ENCODE measurements around the gene VANGL2.
A peak's percentile ranks its signal among the peaks of the same experiment; 100 is the strongest.

VANGL2 gene

GRCh38 chr1:160400223-160400645, at the start of gene VANGL2:
Gene VANGL2 (plus strand): TSS chr1:160400564. CDS start chr1:160415838, 15,274 bp downstream.
- H3K9me3 ChIP-seq (ENCODE audit: control insufficient read depth, insufficient read depth, low read length): no peaks in the 10 kb centered on the region
- no peak for DNase-seq (ENCODE audit: low read depth, low spot score)
- H3K27me3 ChIP-seq (ENCODE audit: control insufficient read depth, insufficient read depth, low read length): no peaks in the 10 kb centered on the region
- peaks cover 11% of the 10 kb centered on the region; the same call in 1 of the 2 replicates for H3K4me1 ChIP-seq (ENCODE audit: control insufficient read depth, insufficient read depth, low read length)
- peak within 1 kb of the TSS; percentile 95 for H3K4me3 ChIP-seq (ENCODE audit: low read length)
- no peaks in the 10 kb centered on the region for H3K36me3 ChIP-seq (ENCODE audit: control insufficient read depth, insufficient read depth, low read length)
- no peak within 1 kb of the TSS for H3K27ac ChIP-seq (ENCODE audit: low read length)
- no CpG with 5 or more reads among the region's 34 CpGs for WGBS (ENCODE audit: insufficient coverage, insufficient read length)

- Histone ChIP-seq H3K27ac (ENCODE audit: low read length) (no peak overlapping the region), H3K4me1 (ENCODE audit: control insufficient read depth, insufficient read depth, low read length) (no peaks in the 10 kb centered on the region), H3K9me3 (ENCODE audit: control insufficient read depth, insufficient read depth, low read length) (no peaks in the 10 kb centered on the region), H3K36me3 (ENCODE audit: control insufficient read depth, insufficient read depth, low read length) (peaks cover 35% of the 10 kb centered on the region), H3K4me3 (ENCODE audit: low read length) (no peak overlapping the region), H3K27me3 (ENCODE audit: control insufficient read depth, insufficient read depth, low read length) (no peaks in the 10 kb centered on the region)
- WGBS (ENCODE audit: insufficient coverage, insufficient read length): no CpG with 5 or more reads among the region's 4 CpGs
- no peak for DNase-seq (ENCODE audit: low read depth, low spot score)
These were observed 48.7 kb upstream of the VANGL2 start for GRCh38 chr1:160351629-160352028.

- Histone ChIP-seq H3K4me1 (ENCODE audit: control insufficient read depth, insufficient read depth, low read length) (no peaks in the 10 kb centered on the region), H3K27me3 (ENCODE audit: control insufficient read depth, insufficient read depth, low read length) (no peaks in the 10 kb centered on the region), H3K27ac (ENCODE audit: low read length) (no peak overlapping the region), H3K36me3 (ENCODE audit: control insufficient read depth, insufficient read depth, low read length) (peaks cover 36% of the 10 kb centered on the region), H3K4me3 (ENCODE audit: low read length) (no peak overlapping the region), H3K9me3 (ENCODE audit: control insufficient read depth, insufficient read depth, low read length) (no peaks in the 10 kb centered on the region)
- whole genome bisulfite sequencing (ENCODE audit: insufficient coverage, insufficient read length): no CpG with 5 or more reads among the region's 8 CpGs
- DNase-seq (ENCODE audit: low read depth, low spot score): no peak
These were observed 47.8 kb upstream of the VANGL2 start for GRCh38 chr1:160352555-160352954.

GRCh38 chr1:160353223-160353622, 47.1 kb upstream of the VANGL2 start:
- no CpG with 5 or more reads among the region's 2 CpGs for WGBS (ENCODE audit: insufficient coverage, insufficient read length)
- H3K27ac ChIP-seq (ENCODE audit: low read length): no peak overlapping the region
- H3K27me3 ChIP-seq (ENCODE audit: control insufficient read depth, insufficient read depth, low read length): no peaks in the 10 kb centered on the region
- H3K36me3 ChIP-seq (ENCODE audit: control insufficient read depth, insufficient read depth, low read length): peaks cover 38% of the 10 kb centered on the region
- no peak overlapping the region for H3K4me3 ChIP-seq (ENCODE audit: low read length)
- DNase-seq (ENCODE audit: low read depth, low spot score): no peak
- no peaks in the 10 kb centered on the region for H3K9me3 ChIP-seq (ENCODE audit: control insufficient read depth, insufficient read depth, low read length)
- no peaks in the 10 kb centered on the region for H3K4me1 ChIP-seq (ENCODE audit: control insufficient read depth, insufficient read depth, low read length)

- Histone ChIP-seq H3K27ac (ENCODE audit: low read length) (no peak overlapping the region), H3K27me3 (ENCODE audit: control insufficient read depth, insufficient read depth, low read length) (no peaks in the 10 kb centered on the region), H3K4me1 (ENCODE audit: control insufficient read depth, insufficient read depth, low read length) (no peaks in the 10 kb centered on the region), H3K36me3 (ENCODE audit: control insufficient read depth, insufficient read depth, low read length) (peaks cover 38% of the 10 kb centered on the region), H3K9me3 (ENCODE audit: control insufficient read depth, insufficient read depth, low read length) (no peaks in the 10 kb centered on the region), H3K4me3 (ENCODE audit: low read length) (no peak overlapping the region)
- WGBS (ENCODE audit: insufficient coverage, insufficient read length): no CpG with 5 or more reads among the region's 5 CpGs
- DNase-seq (ENCODE audit: low read depth, low spot score): no peak
These were observed 45.9 kb upstream of the VANGL2 start for GRCh38 chr1:160354388-160354985.

- Histone ChIP-seq H3K9me3 (ENCODE audit: control insufficient read depth, insufficient read depth, low read length) (no peaks in the 10 kb centered on the region), H3K27ac (ENCODE audit: low read length) (no peak overlapping the region), H3K36me3 (ENCODE audit: control insufficient read depth, insufficient read depth, low read length) (peaks cover 30% of the 10 kb centered on the region), H3K27me3 (ENCODE audit: control insufficient read depth, insufficient read depth, low read length) (no peaks in the 10 kb centered on the region), H3K4me3 (ENCODE audit: low read length) (no peak overlapping the region), H3K4me1 (ENCODE audit: control insufficient read depth, insufficient read depth, low read length) (no peaks in the 10 kb centered on the region)
- no peak for DNase-seq (ENCODE audit: low read depth, low spot score)
- no CpG with 5 or more reads among the region's 7 CpGs for WGBS (ENCODE audit: insufficient coverage, insufficient read length)
These were observed 42.9 kb upstream of the VANGL2 start for GRCh38 chr1:160357286-160358002.

GRCh38 chr1:160358073-160358472, 42.3 kb upstream of the VANGL2 start:
- no peaks in the 10 kb centered on the region for H3K4me1 ChIP-seq (ENCODE audit: control insufficient read depth, insufficient read depth, low read length)
- no CpG with 5 or more reads among the region's 4 CpGs for WGBS (ENCODE audit: insufficient coverage, insufficient read length)
- H3K4me3 ChIP-seq (ENCODE audit: low read length): no peak overlapping the region
- no peaks in the 10 kb centered on the region for H3K9me3 ChIP-seq (ENCODE audit: control insufficient read depth, insufficient read depth, low read length)
- no peak for DNase-seq (ENCODE audit: low read depth, low spot score)
- H3K27me3 ChIP-seq (ENCODE audit: control insufficient read depth, insufficient read depth, low read length): no peaks in the 10 kb centered on the region
- H3K36me3 ChIP-seq (ENCODE audit: control insufficient read depth, insufficient read depth, low read length): peaks cover 24% of the 10 kb centered on the region
- H3K27ac ChIP-seq (ENCODE audit: low read length): no peak overlapping the region

- Histone ChIP-seq H3K4me1 (ENCODE audit: control insufficient read depth, insufficient read depth, low read length) (no peaks in the 10 kb centered on the region), H3K9me3 (ENCODE audit: control insufficient read depth, insufficient read depth, low read length) (no peaks in the 10 kb centered on the region), H3K27ac (ENCODE audit: low read length) (no peak overlapping the region), H3K4me3 (ENCODE audit: low read length) (no peak overlapping the region), H3K27me3 (ENCODE audit: control insufficient read depth, insufficient read depth, low read length) (no peaks in the 10 kb centered on the region), H3K36me3 (ENCODE audit: control insufficient read depth, insufficient read depth, low read length) (peaks cover 17% of the 10 kb centered on the region)
- no CpG with 5 or more reads among the region's 9 CpGs for WGBS (ENCODE audit: insufficient coverage, insufficient read length)
- DNase-seq (ENCODE audit: low read depth, low spot score): no peak
These were observed 40.7 kb upstream of the VANGL2 start for GRCh38 chr1:160359559-160360226.

GRCh38 chr1:160360227-160360695, 40.1 kb upstream of the VANGL2 start:
- H3K9me3 ChIP-seq (ENCODE audit: control insufficient read depth, insufficient read depth, low read length): no peaks in the 10 kb centered on the region
- no CpG with 5 or more reads among the region's 8 CpGs for WGBS (ENCODE audit: insufficient coverage, insufficient read length)
- DNase-seq (ENCODE audit: low read depth, low spot score): no peak
- H3K4me1 ChIP-seq (ENCODE audit: control insufficient read depth, insufficient read depth, low read length): no peaks in the 10 kb centered on the region
- no peak overlapping the region for H3K27ac ChIP-seq (ENCODE audit: low read length)
- peaks cover 17% of the 10 kb centered on the region for H3K36me3 ChIP-seq (ENCODE audit: control insufficient read depth, insufficient read depth, low read length)
- H3K27me3 ChIP-seq (ENCODE audit: control insufficient read depth, insufficient read depth, low read length): no peaks in the 10 kb centered on the region
- no peak overlapping the region for H3K4me3 ChIP-seq (ENCODE audit: low read length)

GRCh38 chr1:160361199-160361598, 39.2 kb upstream of the VANGL2 start:
- whole genome bisulfite sequencing (ENCODE audit: insufficient coverage, insufficient read length): no CpG with 5 or more reads among the region's 2 CpGs
- Histone ChIP-seq H3K9me3 (ENCODE audit: control insufficient read depth, insufficient read depth, low read length) (no peaks in the 10 kb centered on the region), H3K4me3 (ENCODE audit: low read length) (no peak overlapping the region), H3K4me1 (ENCODE audit: control insufficient read depth, insufficient read depth, low read length) (no peaks in the 10 kb centered on the region), H3K27me3 (ENCODE audit: control insufficient read depth, insufficient read depth, low read length) (no peaks in the 10 kb centered on the region), H3K36me3 (ENCODE audit: control insufficient read depth, insufficient read depth, low read length) (peaks cover 9% of the 10 kb centered on the region), H3K27ac (ENCODE audit: low read length) (no peak overlapping the region)
- no peak for DNase-seq (ENCODE audit: low read depth, low spot score)

All from iPS DF 6.9 (cell line).